HCT116 (cell line): ENCODE data around the gene IFNLR1. TPM values are rescaled to one million over a fixed set of nuclear protein-coding genes. Genes with fewer than 3 reads are reported as not detected.

ENCODE experiments used
- ATAC-seq: fragments of 200-7000 bp; cut with Tn5 transposase; 2 replicates; pipeline ENCODE4 v1.9.1; 2020; ENCODE audit warnings: mild to moderate bottlenecking, moderate library complexity
- BruUV-seq: library from RNA; stranded (reverse); fragments of 400-500 nt; replicated peaks from 2 replicates; lab custom pipeline; 2021; lab: Mats Ljungman, UMichigan
- CTCF ChIA-PET: fragments of 300-600 bp; sonication (Branson Sonifier 250); formaldehyde crosslinking; loops from one replicate; lab custom pipeline; 2021; ENCODE audit warnings: antibody characterized with exemption; lab: Charles Lee
- POLR2A ChIA-PET: fragments of 300-600, 350-600 bp; sonication (Branson Sonifier 250); formaldehyde crosslinking; loops from one replicate; lab custom pipeline; 2021; ENCODE audit warnings: antibody characterized with exemption; lab: Charles Lee
- RAD21 ChIA-PET, 2 experiments: fragments of 300-600 bp; sonication (Branson Sonifier 250); formaldehyde crosslinking; loops; one replicate each; lab custom pipeline; 2023; ENCODE audit warnings: low total read pairs in 2 of 2; ENCODE audit not compliant: uncharacterized antibody in 2 of 2, unreplicated experiment in 2 of 2, low non-redundant PET in 1 of 2; lab: Charles Lee
- DNase-seq: peaks from one replicate; pipeline ENCODE4 v3.0.0-alpha.2; 2010; ENCODE audit warnings: low read depth, low spot score
- H2AFZ ChIP-seq: fragments of 200-600 bp; shearing (Covaris generic), sonication (generic); 2 replicates; pipeline ENCODE4 v1.6.1; 2017; ENCODE audit warnings: low read depth, mixed run types, mixed read lengths, antibody characterized with exemption, low read length; ENCODE audit not compliant: poor library complexity, severe bottlenecking
- H3K27ac ChIP-seq: 2 replicates; pipeline ENCODE4 v1.5.1; 2012; ENCODE audit warnings: low read depth, low read length
- H3K27me3 ChIP-seq: fragments of 200-600 bp; sonication (generic); 2 replicates; pipeline ENCODE4 v1.6.1; 2016; ENCODE audit warnings: mixed run types, low read length, mixed read lengths; ENCODE audit not compliant: insufficient read depth
- H3K36me3 ChIP-seq, 2 experiments: fragments of 200-500 bp in 1 of 2; fragments of 200-600 bp in 1 of 2; sonication (Bioruptor generic) in 1 of 2; sonication (generic) in 1 of 2; 2 replicates each; pipeline versions ENCODE4 v1.5.1 to v1.6.1; 2014 to 2016; ENCODE audit warnings: low read length in 2 of 2, inconsistent platforms in 1 of 2, mixed read lengths in 1 of 2, mixed run types in 1 of 2; ENCODE audit not compliant: insufficient read depth in 2 of 2, control insufficient read depth in 1 of 2
- H3K4me1 ChIP-seq, 2 experiments: fragments of 200-600 bp in 1 of 2; sonication (generic) in 1 of 2; 2 replicates each; pipeline versions ENCODE4 v1.5.1 to v1.6.1; 2012 to 2017; ENCODE audit warnings: low read length in 2 of 2, inconsistent platforms in 1 of 2, mild to moderate bottlenecking in 1 of 2, mixed read lengths in 1 of 2, mixed run types in 1 of 2, moderate library complexity in 1 of 2; ENCODE audit not compliant: insufficient read depth in 2 of 2, control insufficient read depth in 1 of 2
- H3K4me2 ChIP-seq: fragments of 200-600 bp; sonication (generic); 2 replicates; pipeline ENCODE4 v1.6.1; 2017; ENCODE audit warnings: mixed run types, low read length, mixed read lengths
- H3K4me3 ChIP-seq, 2 experiments: fragments of 200-600 bp in 1 of 2; sonication (generic) in 1 of 2; replicated peaks in 1 of 2; 2 replicates each; pipeline ENCODE4 v1.5.1; 2011 to 2016; ENCODE audit warnings: low read length in 2 of 2, control low read depth in 1 of 2, low read depth in 1 of 2, mild to moderate bottlenecking in 1 of 2, mixed read lengths in 1 of 2, mixed run types in 1 of 2
- H3K79me2 ChIP-seq: fragments of 200-600 bp; sonication (generic); 2 replicates; pipeline ENCODE4 v1.6.1; 2017; ENCODE audit warnings: mild to moderate bottlenecking, mixed run types, low read length, moderate library complexity, mixed read lengths; ENCODE audit not compliant: insufficient read depth
- H3K9ac ChIP-seq: fragments of 200-600 bp; sonication (generic); 2 replicates; pipeline ENCODE4 v1.6.1; 2016; ENCODE audit warnings: low read length, mixed read lengths
- H3K9me2 ChIP-seq: fragments of 200-600 bp; sonication (generic), shearing (Covaris generic); 2 replicates; pipeline ENCODE4 v1.6.1; 2017; ENCODE audit warnings: mixed run types, mild to moderate bottlenecking, moderate library complexity; ENCODE audit not compliant: insufficient read depth
- H3K9me3 ChIP-seq, 2 experiments: fragments of 200-500 bp in 1 of 2; fragments of 200-600 bp in 1 of 2; sonication (Bioruptor generic) in 1 of 2; sonication (generic) in 1 of 2; 2 replicates each; pipeline ENCODE4 v1.6.1; 2014 to 2017; ENCODE audit warnings: low read length in 2 of 2, mixed read lengths in 2 of 2, inconsistent platforms in 1 of 2, low read depth in 1 of 2, mild to moderate bottlenecking in 1 of 2, mixed run types in 1 of 2, moderate library complexity in 1 of 2; ENCODE audit not compliant: control insufficient read depth in 1 of 2, insufficient read depth in 1 of 2
- H4K20me1 ChIP-seq: fragments of 200-600 bp; sonication (generic), shearing (Covaris generic); 2 replicates; pipeline ENCODE4 v1.6.1; 2017; ENCODE audit warnings: mixed run types, mild to moderate bottlenecking, moderate library complexity; ENCODE audit not compliant: insufficient read depth
- CEBPB ChIP-seq: IDR thresholded peaks from 2 replicates; pipeline ENCODE4 v1.6.1; 2012; ENCODE audit warnings: low read depth
- EGR1 ChIP-seq: IDR thresholded peaks from 2 replicates; pipeline ENCODE4 v1.6.1; 2012; ENCODE audit warnings: low read depth
- EZH2 ChIP-seq: fragments of 200-600 bp; sonication (generic); IDR thresholded peaks from 2 replicates; pipeline ENCODE4 v1.6.1; 2017; ENCODE audit warnings: antibody characterized with exemption, mixed run types
- FOSL1 ChIP-seq: IDR thresholded peaks from 2 replicates; pipeline ENCODE4 v1.6.1; 2012; ENCODE audit warnings: low read depth
- RAD21 ChIP-seq: IDR thresholded peaks from 2 replicates; pipeline ENCODE4 v1.6.1; 2012; ENCODE audit warnings: low read depth, mild to moderate bottlenecking
- SIN3A ChIP-seq: IDR thresholded peaks from 2 replicates; pipeline ENCODE4 v1.6.1; 2012; ENCODE audit warnings: low read depth
- SRF ChIP-seq: IDR thresholded peaks from 2 replicates; pipeline ENCODE4 v1.6.1; 2012; ENCODE audit warnings: low read depth
- TCF7L2 ChIP-seq: IDR thresholded peaks from 2 replicates; pipeline ENCODE4 v1.7.0; 2011; ENCODE audit warnings: borderline replicate concordance, inconsistent platforms; ENCODE audit not compliant: insufficient read depth, insufficient read length; ENCODE audit errors: extremely low read depth
- YY1 ChIP-seq: IDR thresholded peaks from 2 replicates; pipeline ENCODE4 v1.6.1; 2011; ENCODE audit warnings: low read length, low read depth, moderate library complexity, mild to moderate bottlenecking; ENCODE audit not compliant: insufficient replicate concordance; ENCODE audit errors: extremely low read depth
- intact Hi-C: fragments of 100-400 bp; cut with micrococcal nuclease; formaldehyde crosslinking; loops from 2 replicates; pipeline ENCODE4 v1.10.0; 2022
- total RNA-seq: library from RNA; stranded (reverse); gene quantifications from one replicate; pipeline ENCODE4 v1.2.1, GENCODE V29; 2021; ENCODE audit not compliant: unreplicated experiment
- TF ChIP-seq, protein P1 (sequence below): IDR thresholded peaks from 2 replicates; pipeline ENCODE4 v1.6.1; 2012
- TF ChIP-seq, protein P2 (sequence below): IDR thresholded peaks from 2 replicates; pipeline ENCODE4 v1.6.1; 2012

Gene IFNLR1
- total RNA-seq, 1 experiment from 2014 or later = 7.6 TPM

DNA sequence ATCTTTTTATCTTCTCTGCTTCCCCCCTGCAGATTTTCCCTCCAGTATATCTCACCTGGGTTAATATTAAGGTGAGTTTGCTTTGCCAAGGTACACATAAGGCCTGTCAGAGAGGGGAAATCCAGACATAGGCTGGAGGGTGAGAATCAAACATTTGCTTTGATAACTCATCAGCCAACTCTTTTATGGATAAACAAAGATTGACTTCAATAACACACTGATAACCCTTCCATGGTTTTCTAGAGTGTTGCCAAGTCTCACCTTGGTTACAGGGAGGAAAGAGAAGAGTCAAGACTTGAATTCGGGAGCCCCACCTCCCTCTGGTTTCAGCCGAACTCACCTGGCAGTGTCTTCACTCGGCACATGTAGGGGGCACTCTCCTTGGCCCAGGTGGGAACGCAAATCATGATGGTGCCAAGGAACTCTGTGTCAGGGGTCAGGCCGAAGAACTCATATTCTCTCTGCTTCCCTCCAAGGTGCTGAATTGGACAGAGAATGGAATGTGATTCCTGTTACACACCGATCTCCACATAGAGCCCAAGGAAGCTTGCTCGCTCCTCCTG is 59.2 kb downstream of the IFNLR1 start:
- peaks cover 0 to 9% of the 10 kb centered on the region in 2 experiments; a peak in 1 of 4 replicates for H3K9me3 ChIP-seq
- no peaks in the 10 kb centered on the region for H3K4me1 ChIP-seq
- H3K36me3 ChIP-seq = peaks cover 0 to 4% of the 10 kb centered on the region in 2 experiments; a peak in 1 of 4 replicates
- no TSS peak for BruUV-seq
- POLR2A ChIA-PET = no interaction called here
- H3K27me3 ChIP-seq = no peaks in the 10 kb centered on the region
- H3K4me3 ChIP-seq = no peak overlapping the region
- ATAC-seq (no peak), DNase-seq (no peak)
- H3K9ac ChIP-seq = no peak overlapping the region
- H3K79me2 ChIP-seq = no peaks in the 10 kb centered on the region
- no peaks in the 10 kb centered on the region for H3K9me2 ChIP-seq
- H2AFZ ChIP-seq = no peak overlapping the region
- H3K4me2 ChIP-seq = no peak overlapping the region
- intact Hi-C loops = no loop called here
- no peak for TF ChIP-seq YY1
- TF ChIP-seq CEBPB = no peak
- TF ChIP-seq FOSL1 = no peak
- no peak for TF ChIP-seq RAD21
- no peak for TF ChIP-seq TCF7L2
- no peak for TF ChIP-seq EGR1
- TF ChIP-seq, protein P1, sequence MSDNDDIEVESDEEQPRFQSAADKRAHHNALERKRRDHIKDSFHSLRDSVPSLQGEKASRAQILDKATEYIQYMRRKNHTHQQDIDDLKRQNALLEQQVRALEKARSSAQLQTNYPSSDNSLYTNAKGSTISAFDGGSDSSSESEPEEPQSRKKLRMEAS = no peak
- TF ChIP-seq EZH2 = no peak
- TF ChIP-seq SRF = no peak
- no peak for TF ChIP-seq SIN3A
- TF ChIP-seq, protein P2, sequence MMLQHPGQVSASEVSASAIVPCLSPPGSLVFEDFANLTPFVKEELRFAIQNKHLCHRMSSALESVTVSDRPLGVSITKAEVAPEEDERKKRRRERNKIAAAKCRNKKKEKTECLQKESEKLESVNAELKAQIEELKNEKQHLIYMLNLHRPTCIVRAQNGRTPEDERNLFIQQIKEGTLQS = no peak
- H4K20me1 ChIP-seq = no peaks in the 10 kb centered on the region
- no peak overlapping the region for H3K27ac ChIP-seq
- CTCF ChIA-PET = no interaction called here
- RAD21 ChIA-PET = no interaction called here
